GM19467 (cell line): ENCODE measurements around the gene EME2.
A peak's percentile ranks its signal among the peaks of the same experiment; 100 is the strongest.

Experiments used
- ATAC-seq: cut with Tn5 transposase; IDR thresholded peaks from one replicate; pipeline ENCODE4 v1.9.1; 2021; ENCODE audit warnings: mild to moderate bottlenecking, moderate library complexity; ENCODE audit not compliant: unreplicated experiment

The EME2 gene

GRCh38 chr16:1777375-1778199, 5.0 kb downstream of the EME2 start:
- ATAC-seq: no peak

- ATAC-seq: no peak
These were observed 5.9 kb downstream of the EME2 start for GRCh38 chr16:1778200-1779179.

GRCh38 chr16:1779234-1779701, 6.7 kb downstream of the EME2 start:
- no peak for ATAC-seq

GRCh38 chr16:1779741-1780676, 7.4 kb downstream of the EME2 start:
- no peak for ATAC-seq

GRCh38 chr16:1780677-1781072, 8.1 kb downstream of the EME2 start:
- ATAC-seq: no peak

GRCh38 chr16:1781254-1781653, 8.6 kb downstream of the EME2 start:
- no peak for ATAC-seq

GRCh38 chr16:1781758-1782407, 9.3 kb downstream of the EME2 start:
- ATAC-seq: peak; percentile 2

GRCh38 chr16:1782408-1783264, 10.0 kb downstream of the EME2 start, which contains the start of the genes NUBP2 and SPSB3:
Gene NUBP2 (plus strand): TSS chr16:1782960. CDS start chr16:1783021, 61 bp downstream.
Gene SPSB3 (minus strand): TSS chr16:1782571. CDS start chr16:1781483, 1,088 bp downstream.
- ATAC-seq: peak; percentile 83

- ATAC-seq: no peak
These were observed 12.6 kb downstream of the EME2 start for GRCh38 chr16:1784977-1785845.

- ATAC-seq: no peak
These were observed 13.2 kb downstream of the EME2 start for GRCh38 chr16:1785846-1786170.

GRCh38 chr16:1786242-1787055, 13.8 kb downstream of the EME2 start:
- ATAC-seq: no peak

GRCh38 chr16:1787056-1787321, 14.4 kb downstream of the EME2 start:
- no peak for ATAC-seq

- no peak for ATAC-seq
These were observed 14.9 kb downstream of the EME2 start for GRCh38 chr16:1787322-1788094.

- no peak for ATAC-seq
These were observed 15.6 kb downstream of the EME2 start for GRCh38 chr16:1788095-1788707.

- ATAC-seq: no peak
These were observed 16.1 kb downstream of the EME2 start for GRCh38 chr16:1788708-1789100.

GRCh38 chr16:1789643-1790045, 17.0 kb downstream of the EME2 start:
- no peak for ATAC-seq
